IPS-NIHi7 (cell line): ENCODE data around the gene ZNF358.

ENCODE experiments used
- DNase-seq: peaks from one replicate; pipeline ENCODE4 v3.0.0; 2012; ENCODE audit warnings: mixed read lengths; ENCODE audit errors: extremely low spot score

Gene ZNF358

GRCh38 chr19:7515645-7516151 is at the start of gene ZNF358:
Gene ZNF358 (plus strand): TSS chr19:7516103. CDS start chr19:7519243, 3,140 bp downstream.
- DNase-seq: peak; percentile 92

GRCh38 chr19:7467009-7467989 is 48.6 kb upstream of the ZNF358 start:
- DNase-seq: no peak

- DNase-seq: no peak
Measured at GRCh38 chr19:7468840-7469239, 47.1 kb upstream of the ZNF358 start.

- DNase-seq: no peak
Measured at GRCh38 chr19:7469669-7470285, 46.1 kb upstream of the ZNF358 start.

GRCh38 chr19:7470540-7471305 is 45.2 kb upstream of the ZNF358 start:
- DNase-seq: no peak

- DNase-seq: no peak
Measured at GRCh38 chr19:7471696-7472615, 43.9 kb upstream of the ZNF358 start.

GRCh38 chr19:7475665-7476064 is 40.2 kb upstream of the ZNF358 start:
- no peak for DNase-seq

- no peak for DNase-seq
Measured at GRCh38 chr19:7476241-7476640, 39.7 kb upstream of the ZNF358 start.

GRCh38 chr19:7476777-7477494 is 39.0 kb upstream of the ZNF358 start:
- no peak for DNase-seq

GRCh38 chr19:7477758-7478157 is 38.1 kb upstream of the ZNF358 start:
- DNase-seq: no peak

GRCh38 chr19:7478173-7478842 is 37.6 kb upstream of the ZNF358 start:
- no peak for DNase-seq

GRCh38 chr19:7478843-7479227 is 37.1 kb upstream of the ZNF358 start:
- no peak for DNase-seq

GRCh38 chr19:7480222-7480969 is 35.5 kb upstream of the ZNF358 start:
- no peak for DNase-seq

- no peak for DNase-seq
Measured at GRCh38 chr19:7480970-7481255, 35.0 kb upstream of the ZNF358 start.

GRCh38 chr19:7482584-7483439 is 33.1 kb upstream of the ZNF358 start:
- peak; percentile 98 for DNase-seq

- DNase-seq: no peak
Measured at GRCh38 chr19:7483720-7484201, 32.1 kb upstream of the ZNF358 start.

- no peak for DNase-seq
Measured at GRCh38 chr19:7486923-7487322, 29.0 kb upstream of the ZNF358 start.

- DNase-seq: peak; percentile 100
Measured at GRCh38 chr19:7488736-7489353, 27.1 kb upstream of the ZNF358 start, which contains the start of gene PEX11G. Gene PEX11G (minus strand): TSS chr19:7489035. CDS start chr19:7489010, 25 bp downstream.
